ENCODE results near the gene CTPS1.

CTPS1 gene

GRCh38 chr1:41025979-41026819, 46.7 kb downstream of the CTPS1 start:
- no peak for DNase-seq

- no peak for DNase-seq
These were observed 48.6 kb downstream of the CTPS1 start for GRCh38 chr1:41028034-41028642.

- DNase-seq = no peak
These were observed 51.5 kb downstream of the CTPS1 start for GRCh38 chr1:41030872-41031616.

- no peak for DNase-seq
These were observed 52.7 kb downstream of the CTPS1 start for GRCh38 chr1:41032147-41032546.

GRCh38 chr1:41033272-41033671, 53.8 kb downstream of the CTPS1 start:
- DNase-seq = no peak

GRCh38 chr1:41037116-41037903, 57.8 kb downstream of the CTPS1 start:
- no peak for DNase-seq

GRCh38 chr1:41038110-41038509, 58.6 kb downstream of the CTPS1 start:
- no peak for DNase-seq

- DNase-seq = no peak
These were observed 62.2 kb downstream of the CTPS1 start for GRCh38 chr1:41041614-41042270.

- no peak for DNase-seq
These were observed 64.7 kb downstream of the CTPS1 start for GRCh38 chr1:41044187-41044586.

- DNase-seq = no peak
These were observed 66.2 kb downstream of the CTPS1 start for GRCh38 chr1:41045740-41046139.

GRCh38 chr1:41046347-41046775, 66.9 kb downstream of the CTPS1 start:
- no peak for DNase-seq

- no peak for DNase-seq
These were observed 69.0 kb downstream of the CTPS1 start for GRCh38 chr1:41048540-41048939.

- DNase-seq = no peak
These were observed 71.5 kb downstream of the CTPS1 start for GRCh38 chr1:41051022-41051421.

- DNase-seq = no peak
These were observed 73.8 kb downstream of the CTPS1 start for GRCh38 chr1:41053316-41053715.

- no peak for DNase-seq
These were observed 77.4 kb downstream of the CTPS1 start for GRCh38 chr1:41056907-41057306.

Data from stimulated activated CD8-positive, alpha-beta memory T cell treated with anti-CD3 and anti-CD28 coated beads, Interleukin-4, amount 100 ng/mL, for 48 hours (primary cell).